GM21786 (cell line): ENCODE results near the gene GGA3.
"Not testable (repeated sequence)": the region's sequence is repeated elsewhere in the genome, so short reads cannot be mapped to it uniquely, and the experiment has no call there.

Experiments
- ATAC-seq: cut with Tn5 transposase; IDR thresholded peaks from one replicate; pipeline ENCODE4 v1.9.1; 2021; ENCODE audit not compliant: unreplicated experiment

Gene GGA3, protein sequence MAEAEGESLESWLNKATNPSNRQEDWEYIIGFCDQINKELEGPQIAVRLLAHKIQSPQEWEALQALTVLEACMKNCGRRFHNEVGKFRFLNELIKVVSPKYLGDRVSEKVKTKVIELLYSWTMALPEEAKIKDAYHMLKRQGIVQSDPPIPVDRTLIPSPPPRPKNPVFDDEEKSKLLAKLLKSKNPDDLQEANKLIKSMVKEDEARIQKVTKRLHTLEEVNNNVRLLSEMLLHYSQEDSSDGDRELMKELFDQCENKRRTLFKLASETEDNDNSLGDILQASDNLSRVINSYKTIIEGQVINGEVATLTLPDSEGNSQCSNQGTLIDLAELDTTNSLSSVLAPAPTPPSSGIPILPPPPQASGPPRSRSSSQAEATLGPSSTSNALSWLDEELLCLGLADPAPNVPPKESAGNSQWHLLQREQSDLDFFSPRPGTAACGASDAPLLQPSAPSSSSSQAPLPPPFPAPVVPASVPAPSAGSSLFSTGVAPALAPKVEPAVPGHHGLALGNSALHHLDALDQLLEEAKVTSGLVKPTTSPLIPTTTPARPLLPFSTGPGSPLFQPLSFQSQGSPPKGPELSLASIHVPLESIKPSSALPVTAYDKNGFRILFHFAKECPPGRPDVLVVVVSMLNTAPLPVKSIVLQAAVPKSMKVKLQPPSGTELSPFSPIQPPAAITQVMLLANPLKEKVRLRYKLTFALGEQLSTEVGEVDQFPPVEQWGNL

DNA sequence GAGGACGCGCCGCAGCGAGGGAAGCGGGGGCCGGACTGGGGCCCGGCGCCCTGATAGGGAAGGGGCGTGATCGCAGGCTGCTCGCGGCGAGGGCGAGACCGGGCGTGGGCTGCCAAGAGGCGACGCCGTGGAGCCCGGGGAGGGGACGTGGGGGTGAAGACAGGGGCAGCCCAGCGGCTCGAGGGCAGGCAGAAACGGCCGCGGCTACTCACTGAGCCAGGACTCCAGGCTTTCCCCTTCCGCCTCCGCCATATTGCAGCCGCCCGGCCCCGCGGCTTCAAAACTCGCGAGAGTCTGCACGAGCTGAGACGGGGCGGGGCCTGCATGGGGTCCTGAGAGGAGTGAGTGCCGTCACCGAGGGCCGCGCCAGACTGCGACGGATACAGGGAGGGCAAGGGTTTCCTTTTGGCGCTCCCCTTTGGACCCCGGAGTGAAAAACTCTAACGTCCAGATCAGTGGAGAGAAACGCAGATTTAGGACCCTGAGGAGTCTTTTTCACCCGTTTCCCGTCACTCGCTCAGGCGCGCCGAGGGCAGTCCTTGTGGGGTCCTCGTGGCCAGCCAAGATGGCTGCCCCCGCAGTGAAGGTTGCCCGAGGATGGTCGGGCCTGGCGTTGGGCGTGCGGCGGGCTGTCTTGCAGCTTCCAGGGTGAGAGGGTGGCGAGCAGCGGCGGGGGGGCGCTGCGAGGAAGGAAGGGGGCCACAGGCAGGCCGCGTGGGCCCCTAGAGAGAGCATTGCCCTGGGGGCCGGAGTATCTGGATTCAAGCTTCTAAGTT lies at the start of gene GGA3, which contains the start of gene MRPS7:
TSS of gene GGA3 (minus strand) at position 271 of the 776 bp plus-strand sequence. CDS start at position 252, 19 bp downstream.
TSS of gene MRPS7 (plus strand) at position 544 of the 776 bp plus-strand sequence. CDS start at position 566, 22 bp downstream.
- ATAC-seq: peak; percentile 81

DNA sequence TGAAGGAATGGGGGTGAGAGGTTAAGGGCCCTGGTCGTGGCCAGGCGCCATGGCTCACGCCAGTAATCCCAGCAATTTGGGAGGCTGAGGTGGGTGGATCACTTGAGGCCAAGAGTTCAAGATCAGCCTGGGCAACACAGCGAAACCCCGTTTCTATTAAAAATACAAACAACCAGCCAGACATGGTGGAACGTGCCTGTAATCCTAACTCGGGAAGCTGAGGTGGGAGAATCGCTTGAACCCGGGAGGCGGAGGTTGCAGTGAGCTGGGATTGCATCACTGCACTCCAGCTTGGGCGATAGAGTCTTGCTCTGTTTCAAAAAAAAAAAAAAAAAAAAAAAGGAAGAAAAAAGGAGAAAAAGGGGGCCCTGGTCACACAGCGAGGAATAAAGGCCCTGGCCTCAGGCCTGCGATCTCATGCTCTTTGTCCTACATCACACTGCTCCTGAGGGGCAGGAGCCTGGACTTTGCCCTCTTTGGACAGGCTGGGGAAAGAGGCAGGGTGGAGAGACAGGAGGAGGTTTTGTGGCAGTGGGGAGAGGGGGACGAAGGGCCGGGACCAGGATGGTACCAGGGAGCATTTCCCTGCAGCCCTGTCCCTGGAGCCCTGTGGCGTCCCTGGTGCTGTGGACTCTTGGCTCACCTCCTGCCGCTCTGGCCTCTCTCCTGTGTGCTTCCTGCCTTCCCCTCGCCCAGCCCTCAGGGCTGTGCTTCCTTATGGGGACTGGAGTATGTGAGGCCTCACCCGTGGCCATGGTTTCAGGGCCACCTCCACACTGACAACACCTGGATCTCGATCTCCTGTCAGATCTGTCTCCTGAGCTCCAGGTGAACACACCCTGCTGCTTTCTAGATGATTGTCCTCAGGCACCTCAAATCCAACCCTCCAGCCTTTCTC lies 47.6 kb upstream of the GGA3 start:
- ATAC-seq: no peak

DNA sequence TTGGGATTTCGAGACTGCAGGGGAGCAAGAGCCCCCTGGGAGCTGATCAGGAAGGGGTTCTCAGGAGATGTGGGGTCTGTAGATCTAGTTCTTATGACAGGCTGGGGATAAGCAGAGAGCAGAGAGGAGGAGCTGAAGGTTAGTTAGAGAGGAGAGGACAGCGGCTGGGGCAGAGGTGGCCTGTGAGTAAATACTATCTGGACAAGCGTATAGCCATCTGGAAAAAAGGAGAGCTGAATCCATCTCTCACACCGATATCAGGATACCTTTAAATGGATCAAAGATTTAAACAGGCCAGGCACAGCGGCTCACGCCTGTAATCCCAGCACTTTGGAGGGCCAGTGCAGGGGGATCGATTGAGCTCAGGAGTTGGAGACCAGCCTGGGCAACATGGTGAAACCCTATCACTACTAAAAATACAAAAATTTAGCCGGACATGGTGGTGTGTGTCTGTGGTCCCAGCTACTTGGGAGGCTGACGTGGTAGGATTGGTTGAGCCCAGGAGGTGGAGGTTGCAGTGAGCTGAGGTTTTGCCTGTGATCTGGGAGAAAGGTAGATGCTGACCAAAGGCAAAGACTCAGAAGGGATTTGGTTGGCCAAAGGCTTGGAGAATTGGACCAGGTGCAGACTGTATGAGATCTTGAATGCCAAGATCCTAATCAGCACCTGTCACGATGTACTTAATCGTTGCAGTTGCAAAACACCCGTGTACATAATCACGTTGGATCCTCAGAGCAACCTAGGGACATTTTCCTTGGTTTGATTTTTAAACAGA lies 46.7 kb upstream of the GGA3 start:
- ATAC-seq: no peak

DNA sequence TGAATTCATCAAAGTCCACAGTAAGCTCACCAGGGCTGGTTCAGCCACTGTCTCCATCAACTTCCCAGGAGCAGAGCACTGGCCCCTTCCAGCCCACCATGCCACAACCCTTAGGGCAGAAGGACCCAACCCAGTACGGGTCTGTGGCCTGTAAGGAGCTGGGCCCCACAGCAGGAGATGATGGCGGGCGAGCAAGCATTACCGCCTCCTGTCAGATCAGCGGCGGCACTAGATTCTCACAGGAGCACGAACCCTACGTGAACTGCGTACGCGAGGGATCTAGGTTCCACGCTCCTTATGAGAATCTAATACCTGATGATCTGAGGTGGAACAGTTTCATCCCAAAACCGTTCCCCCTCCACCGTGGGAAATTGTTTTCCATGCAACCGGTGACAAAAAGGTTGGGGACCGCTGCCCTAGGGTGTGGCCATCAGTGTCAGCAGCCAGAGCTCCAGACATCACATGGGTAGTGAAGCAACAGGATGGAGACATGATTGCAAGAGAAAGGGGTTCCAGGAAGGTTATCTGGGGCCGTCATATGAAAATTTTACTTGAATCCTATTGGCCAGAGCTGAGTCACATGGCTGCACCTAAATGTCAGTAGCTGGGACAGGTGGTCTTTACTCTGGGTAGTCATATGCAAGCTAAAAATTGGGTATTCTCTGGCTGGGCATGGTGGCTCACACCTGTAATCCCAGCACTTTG lies 40.2 kb upstream of the GGA3 start:
- ATAC-seq: no peak

DNA sequence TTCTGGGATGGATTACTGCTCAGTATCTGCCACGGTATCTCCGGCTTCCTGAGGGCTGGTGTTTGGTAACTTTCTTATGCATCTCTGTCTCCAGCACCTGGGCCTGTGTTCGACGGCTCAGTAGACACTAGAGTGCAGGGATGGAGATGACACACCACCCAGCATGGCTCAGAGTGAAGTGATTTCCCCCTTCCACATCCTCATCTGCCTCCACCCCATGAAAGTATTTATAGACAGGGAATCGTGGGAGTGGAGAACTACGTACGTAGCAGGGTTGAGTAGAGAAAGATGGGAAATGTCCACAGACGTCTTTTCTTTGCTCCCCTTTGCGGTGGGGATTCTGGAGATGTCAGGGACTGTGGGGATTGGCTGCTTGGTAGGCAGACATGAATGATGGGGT lies 39.6 kb upstream of the GGA3 start:
- ATAC-seq: no peak

DNA sequence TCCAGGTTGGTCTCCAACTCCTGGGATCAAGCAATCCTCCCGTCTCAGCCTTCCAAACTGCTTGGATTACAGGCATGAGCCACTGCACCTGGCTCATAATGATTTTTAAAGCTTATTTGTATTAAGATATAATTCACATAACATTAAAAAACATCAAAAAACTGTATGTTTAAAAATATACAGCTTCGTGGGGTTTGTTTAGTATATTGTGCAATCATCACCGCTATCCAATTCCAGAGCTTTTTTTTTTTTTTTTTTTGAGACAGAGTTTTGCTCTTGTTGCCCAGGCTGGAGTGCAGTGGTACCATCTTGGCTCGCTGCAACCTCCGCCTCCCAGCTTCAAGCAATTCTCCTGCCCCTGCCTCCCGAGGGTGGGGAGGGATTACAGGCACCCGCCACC lies 38.9 kb upstream of the GGA3 start:
- no peak for ATAC-seq

DNA sequence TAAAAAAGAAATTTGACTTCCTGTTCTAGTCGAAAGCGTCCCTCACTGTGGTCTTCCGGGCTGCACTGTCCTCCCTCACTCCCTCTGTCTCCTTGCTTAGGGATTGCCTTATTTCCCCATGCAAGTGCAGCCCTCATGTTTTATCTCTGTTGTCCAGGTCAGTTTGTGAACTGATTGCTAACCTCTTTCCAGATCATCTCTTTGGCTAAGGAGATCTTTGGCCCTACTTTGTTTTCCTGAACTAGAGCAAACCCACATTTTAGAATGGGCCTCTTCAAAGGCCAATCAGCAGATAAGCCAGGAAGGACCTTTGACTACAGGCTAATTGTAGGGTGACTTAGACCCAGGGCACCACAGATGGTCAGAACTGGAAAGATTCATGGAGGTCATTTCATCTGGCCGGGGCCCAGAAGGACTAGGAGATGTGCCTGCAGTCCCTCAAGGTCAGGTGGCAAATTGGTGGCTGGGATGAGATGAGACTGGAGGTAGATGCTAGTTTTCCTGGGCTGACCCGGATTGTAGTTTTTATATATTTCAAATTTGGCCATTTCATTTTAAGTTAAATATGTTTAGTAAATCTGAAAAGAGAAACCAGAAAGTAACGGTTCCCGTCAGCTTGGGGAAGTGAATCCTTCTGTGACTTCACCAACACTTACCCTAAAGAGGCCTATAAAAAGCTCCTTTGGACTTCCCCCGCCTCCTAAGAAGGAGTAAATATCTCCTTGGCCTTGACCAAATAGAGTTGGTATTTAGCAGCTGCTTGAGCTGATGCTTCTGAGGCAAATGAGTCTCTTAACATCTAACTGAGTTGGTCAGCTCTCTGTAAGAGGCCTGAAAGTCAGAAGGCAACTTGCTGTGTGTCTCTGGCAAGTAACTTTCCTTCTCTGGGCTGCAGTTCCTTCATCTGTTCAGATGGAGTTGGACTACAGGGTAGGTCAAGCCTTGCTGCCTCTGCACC lies 34.1 kb upstream of the GGA3 start:
- ATAC-seq: peak; percentile 73

DNA sequence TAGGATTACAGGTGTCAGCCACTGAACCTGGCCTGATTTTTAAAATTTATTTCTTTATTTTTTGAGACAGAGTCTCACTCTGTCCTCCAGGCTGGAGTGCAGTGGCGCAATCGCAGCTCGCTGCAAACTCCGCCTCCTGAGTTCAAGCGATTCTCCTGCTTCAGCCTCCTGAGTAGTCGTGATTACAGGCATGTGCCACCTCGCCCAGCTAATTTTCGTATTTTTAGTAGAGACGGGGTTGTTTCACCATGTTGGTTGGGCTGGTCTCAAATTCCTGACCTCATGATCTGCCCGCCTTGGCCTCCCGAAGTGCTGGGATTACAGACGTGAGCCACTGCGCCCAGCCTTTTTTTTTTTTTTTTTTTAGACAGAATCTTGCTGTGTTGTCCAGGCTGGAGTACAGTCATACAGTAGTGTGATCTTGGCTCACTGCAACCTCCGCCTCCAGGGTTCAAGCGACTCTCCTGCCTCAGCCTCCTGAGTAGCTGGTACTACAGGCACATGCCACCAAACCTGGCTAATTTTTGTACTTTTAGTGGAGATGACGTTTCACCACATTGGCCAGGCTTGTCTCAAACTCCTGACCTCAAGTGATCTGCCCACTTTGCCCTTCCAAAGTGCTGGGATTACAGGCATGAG lies 31.5 kb upstream of the GGA3 start:
- not testable (repeated sequence) for ATAC-seq

DNA sequence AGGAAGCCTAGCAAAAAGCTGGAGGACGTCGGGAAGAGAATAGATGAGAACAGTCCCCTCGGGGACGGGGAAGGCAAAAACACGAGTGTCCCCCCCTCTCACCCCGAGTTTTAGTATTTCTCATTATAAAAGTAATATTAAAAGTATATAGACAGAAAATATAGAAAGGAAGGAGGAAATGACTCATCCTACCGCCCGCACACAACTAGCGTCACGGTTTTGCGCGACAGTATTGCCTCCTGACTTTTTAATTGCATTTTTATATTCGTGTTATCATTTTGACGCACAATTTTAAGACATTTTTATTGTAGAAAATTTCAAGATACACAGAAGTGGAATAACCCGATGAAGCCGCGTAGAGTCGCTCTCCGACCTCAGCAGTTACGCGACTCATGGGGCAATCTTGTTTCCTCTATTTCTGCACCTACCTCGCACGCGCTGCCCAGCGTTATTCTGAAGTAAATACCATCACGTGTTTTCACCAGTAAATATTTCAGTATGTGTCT lies 28.5 kb upstream of the GGA3 start:
- ATAC-seq: peak; percentile 14

DNA sequence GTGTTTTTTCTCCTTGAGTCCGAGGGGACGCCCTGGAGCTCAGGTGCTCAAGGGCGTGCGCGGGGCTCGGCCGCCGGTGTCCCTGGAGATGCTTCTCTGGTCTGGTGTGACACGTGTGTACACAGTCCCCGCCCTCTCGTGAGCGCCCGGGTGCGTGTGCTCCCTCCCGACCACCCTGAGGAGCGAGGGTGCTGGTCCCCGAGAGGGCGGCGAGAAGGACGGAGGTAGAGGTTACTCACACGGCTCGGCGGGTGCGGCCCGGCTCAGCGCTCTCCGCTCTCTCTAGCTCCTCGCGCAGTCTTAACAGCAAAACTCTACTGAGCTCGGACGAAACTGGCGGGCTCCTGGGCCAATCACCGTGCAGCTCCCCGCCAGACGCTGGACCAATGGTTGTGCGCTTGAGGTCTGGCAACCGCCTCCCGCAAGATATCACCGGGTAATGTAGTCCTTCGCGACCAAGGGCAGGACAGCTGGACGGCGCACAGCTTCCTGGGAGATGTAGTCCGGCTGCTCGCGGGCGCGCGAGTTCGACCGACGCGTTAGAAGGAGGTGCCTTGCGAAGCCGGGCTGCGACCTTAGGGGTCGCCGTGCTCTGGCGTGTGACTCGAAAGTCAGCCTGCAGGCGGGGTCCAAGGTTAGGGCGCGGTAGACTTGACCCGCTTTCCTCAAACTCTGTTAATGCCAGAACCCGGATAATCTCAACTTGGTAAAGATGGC lies 27.9 kb upstream of the GGA3 start, which contains the start of gene SLC25A19:
TSS of gene SLC25A19 (minus strand) at position 319 of the 717 bp plus-strand sequence. CDS start 2,669 bp downstream, outside the sequence.
- ATAC-seq: peak; percentile 90

DNA sequence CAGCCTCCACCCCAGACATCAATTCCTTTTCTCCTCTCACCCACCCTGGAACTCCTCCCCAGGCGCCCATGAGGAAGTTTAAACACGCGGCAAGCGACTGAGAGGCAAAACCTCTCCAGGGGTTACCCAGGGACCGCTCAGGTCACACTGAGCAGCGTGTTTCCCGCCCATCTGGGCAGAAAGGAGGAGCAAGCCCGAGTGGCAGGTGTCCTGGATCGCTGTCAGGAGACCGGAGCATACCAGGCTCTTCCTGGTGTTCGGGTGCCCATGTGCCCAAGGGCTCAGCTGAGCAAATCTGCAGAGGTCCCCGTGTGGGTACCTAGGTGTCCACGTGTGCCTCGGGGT lies 27.3 kb upstream of the GGA3 start:
- ATAC-seq: peak; percentile 4

DNA sequence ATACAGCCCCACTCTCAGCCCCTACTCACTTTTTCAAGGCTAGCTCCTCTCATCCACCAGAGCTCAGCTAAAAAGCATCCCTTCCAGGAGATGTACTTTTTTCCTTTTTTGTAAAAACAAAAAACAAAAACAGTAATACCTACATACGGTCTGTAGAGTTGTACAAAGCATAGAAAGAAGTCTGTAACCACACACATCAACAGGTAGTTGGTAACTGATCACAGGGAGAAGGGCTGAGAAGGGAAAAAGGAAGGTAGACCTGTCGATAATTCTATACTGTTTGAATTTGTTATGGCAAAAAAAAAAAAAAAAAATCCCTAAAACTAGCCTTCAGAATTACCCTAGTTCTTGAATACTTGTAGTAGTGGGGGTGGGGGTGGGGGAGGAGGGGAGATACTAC lies 27.0 kb upstream of the GGA3 start:
- ATAC-seq: no peak

DNA sequence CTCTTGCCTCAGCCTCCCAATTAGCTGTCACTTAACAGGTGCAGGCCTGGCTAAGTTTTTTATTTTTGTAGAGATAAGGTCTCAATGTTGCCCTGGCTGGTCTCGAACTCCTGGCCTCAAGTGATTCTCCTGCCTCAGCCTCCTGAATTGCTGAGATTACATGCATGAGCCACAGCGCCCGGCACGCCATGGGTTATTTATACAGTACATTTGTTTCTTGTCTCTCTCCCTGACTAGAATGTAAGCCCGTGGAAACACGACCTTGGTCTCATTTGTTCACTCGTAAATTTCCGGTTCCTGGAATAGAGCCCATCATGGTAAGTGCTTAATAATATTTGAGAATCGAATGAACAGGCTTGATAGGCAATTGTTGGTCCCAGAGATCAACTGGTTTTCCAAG lies 25.8 kb upstream of the GGA3 start:
- no peak for ATAC-seq

DNA sequence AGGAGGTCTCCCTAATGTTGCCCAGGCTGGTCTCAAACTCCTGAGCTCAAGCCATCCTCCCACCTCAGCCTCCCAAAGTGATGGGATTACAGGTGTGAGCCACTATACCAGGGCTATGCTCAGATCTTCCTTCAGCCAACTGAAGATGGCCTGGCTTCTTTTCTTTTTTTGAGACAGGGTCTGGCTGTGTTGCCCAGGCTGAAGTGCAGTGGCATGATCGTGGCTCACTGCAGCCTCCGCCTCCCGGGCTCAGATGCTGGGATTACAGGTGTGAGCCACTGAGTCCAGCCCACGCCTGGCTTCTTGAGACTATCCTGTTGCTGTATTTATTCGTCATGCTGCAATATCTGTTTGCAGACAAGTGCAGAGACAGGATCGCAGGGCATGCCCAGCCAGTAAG lies 23.7 kb upstream of the GGA3 start:
- no peak for ATAC-seq

DNA sequence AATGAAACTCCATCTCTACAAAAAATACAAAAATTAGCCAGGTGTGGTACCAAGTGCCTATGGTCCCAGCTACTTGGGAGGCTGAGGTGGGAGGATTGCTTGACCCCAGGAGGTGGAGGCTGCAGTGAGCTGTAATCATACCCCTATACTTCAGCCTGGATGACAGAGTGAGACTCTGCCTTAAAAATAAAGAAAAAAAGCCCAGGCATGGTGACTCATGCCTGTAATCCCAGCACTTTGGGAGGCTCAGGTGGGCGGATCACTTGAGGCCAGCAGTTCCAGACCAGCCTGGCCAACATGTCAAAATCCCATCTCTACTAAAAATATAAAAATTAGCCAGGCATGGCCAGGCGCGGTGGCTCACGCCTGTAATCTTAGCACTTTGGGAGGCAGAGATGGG lies 18.8 kb upstream of the GGA3 start:
- ATAC-seq: not testable (repeated sequence)

DNA sequence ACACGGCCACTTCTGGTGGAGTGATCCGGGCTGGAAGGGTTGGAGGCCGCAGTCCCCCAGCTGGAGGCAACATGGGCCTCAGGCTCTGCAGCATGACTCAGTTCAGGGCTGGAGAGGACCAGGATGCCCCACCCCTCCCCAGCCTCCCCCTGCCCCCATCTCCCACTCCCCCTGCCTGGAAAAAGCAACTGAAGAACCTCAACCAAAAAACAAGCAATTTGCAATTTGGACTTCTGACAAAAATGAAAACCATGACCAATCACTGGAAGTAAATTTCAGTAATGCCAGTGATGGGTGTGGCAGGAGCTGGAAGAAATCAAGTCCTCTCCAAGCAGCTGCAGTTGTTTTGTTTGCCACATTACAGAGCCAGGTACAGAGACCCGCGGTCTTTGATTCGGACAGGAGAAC lies 16.3 kb upstream of the GGA3 start:
- no peak for ATAC-seq
